Muscle layer of colon (tissue), 2 donors: ENCODE data around the gene ID2.

Source experiments
- H3K27ac ChIP-seq: one replicate; pipeline ENCODE4 v1.7.0; 2013; ENCODE audit warnings: low read depth, mild to moderate bottlenecking, low read length, moderate library complexity
- H3K27me3 ChIP-seq, 2 donors: one replicate each; pipeline ENCODE4 v1.7.0; 2013; ENCODE audit warnings: low read length in 2 of 2, mild to moderate bottlenecking in 2 of 2; ENCODE audit not compliant: insufficient read depth in 2 of 2, control insufficient read depth in 1 of 2
- H3K36me3 ChIP-seq: one replicate; pipeline ENCODE4 v1.7.0; 2013; ENCODE audit warnings: mild to moderate bottlenecking, low read length; ENCODE audit not compliant: insufficient read depth
- H3K4me1 ChIP-seq: one replicate; pipeline ENCODE4 v1.7.0; 2013; ENCODE audit warnings: mild to moderate bottlenecking, low read length; ENCODE audit not compliant: insufficient read depth
- H3K4me3 ChIP-seq, 2 donors: one replicate each; pipeline ENCODE4 v1.7.0; 2013; ENCODE audit warnings: low read length in 2 of 2, low read depth in 1 of 2, mild to moderate bottlenecking in 1 of 2, moderate library complexity in 1 of 2
- H3K9ac ChIP-seq: one replicate; pipeline ENCODE4 v1.7.0; 2013; ENCODE audit warnings: low read length
- H3K9me3 ChIP-seq: one replicate; pipeline ENCODE4 v1.7.0; 2013; ENCODE audit warnings: mild to moderate bottlenecking, low read length
- donor health status: abdominal sarcoma.
- donor health status: Adenocarcinoma of cecum.

Gene ID2

GRCh38 chr2:8682719-8683667 lies 1.1 kb downstream of the ID2 start:
- Histone ChIP-seq H3K36me3 (no peaks in the 10 kb centered on the region), H3K27me3 (no peaks in the 10 kb centered on the region), H3K9me3 (no peaks in the 10 kb centered on the region), H3K27ac (peak overlapping the region; percentile 85), H3K9ac (peak overlapping the region; percentile 86), H3K4me1 (peaks cover 14% of the 10 kb centered on the region), H3K4me3 (peak overlapping the region; percentile 91 to 98)

GRCh38 chr2:8684540-8684877 lies 2.7 kb downstream of the ID2 start:
- Histone ChIP-seq H3K27me3 (no peaks in the 10 kb centered on the region), H3K9me3 (no peaks in the 10 kb centered on the region), H3K36me3 (no peaks in the 10 kb centered on the region), H3K4me3 (peak overlapping the region; percentile 66 to 75), H3K4me1 (peaks cover 14% of the 10 kb centered on the region), H3K27ac (peak overlapping the region; percentile 94), H3K9ac (no peak overlapping the region)

- H3K9me3 ChIP-seq, result no peaks in the 10 kb centered on the region
- peak overlapping the region; percentile 94 for H3K27ac ChIP-seq
- H3K27me3 ChIP-seq, result no peaks in the 10 kb centered on the region
- H3K4me3 ChIP-seq, result peak overlapping the region; percentile 66 to 75
- no peaks in the 10 kb centered on the region for H3K36me3 ChIP-seq
- no peak overlapping the region for H3K9ac ChIP-seq
- peaks cover 14% of the 10 kb centered on the region for H3K4me1 ChIP-seq
Measured at GRCh38 chr2:8684878-8685696, 3.2 kb downstream of the ID2 start.

- no peak overlapping the region for H3K9ac ChIP-seq
- H3K9me3 ChIP-seq, result no peaks in the 10 kb centered on the region
- no peaks in the 10 kb centered on the region for H3K36me3 ChIP-seq
- H3K27ac ChIP-seq, result peak overlapping the region; percentile 94
- H3K4me3 ChIP-seq, result peak overlapping the region; percentile 66 to 75
- peaks cover 7% of the 10 kb centered on the region for H3K4me1 ChIP-seq
- H3K27me3 ChIP-seq, result no peaks in the 10 kb centered on the region
Measured at GRCh38 chr2:8685697-8686358, 4.0 kb downstream of the ID2 start.

- Histone ChIP-seq H3K9ac (no peak overlapping the region), H3K4me3 (no peak overlapping the region), H3K27me3 (no peaks in the 10 kb centered on the region), H3K9me3 (no peaks in the 10 kb centered on the region), H3K27ac (no peak overlapping the region), H3K36me3 (no peaks in the 10 kb centered on the region), H3K4me1 (no peaks in the 10 kb centered on the region)
Measured at GRCh38 chr2:8691859-8692437, 10.1 kb downstream of the ID2 start.

- Histone ChIP-seq H3K4me1 (no peaks in the 10 kb centered on the region), H3K27ac (no peak overlapping the region), H3K36me3 (no peaks in the 10 kb centered on the region), H3K9me3 (no peaks in the 10 kb centered on the region), H3K4me3 (peak overlapping the region in 1 of 2 donors; percentile 2), H3K9ac (no peak overlapping the region), H3K27me3 (no peaks in the 10 kb centered on the region)
Measured at GRCh38 chr2:8692783-8693156, 10.9 kb downstream of the ID2 start.

GRCh38 chr2:8693157-8693821 lies 11.4 kb downstream of the ID2 start:
- H3K4me3 ChIP-seq, result peak overlapping the region in 1 of 2 donors; percentile 2

GRCh38 chr2:8694737-8695136 lies 12.9 kb downstream of the ID2 start:
- Histone ChIP-seq H3K4me1 (no peaks in the 10 kb centered on the region), H3K27ac (no peak overlapping the region), H3K4me3 (no peak overlapping the region), H3K36me3 (no peaks in the 10 kb centered on the region), H3K9me3 (no peaks in the 10 kb centered on the region), H3K9ac (no peak overlapping the region), H3K27me3 (no peaks in the 10 kb centered on the region)

More at GRCh38 chr2:8693157-8693821, 11.4 kb downstream of the ID2 start:
- Histone ChIP-seq H3K27me3 (no peaks in the 10 kb centered on the region), H3K27ac (no peak overlapping the region), H3K36me3 (no peaks in the 10 kb centered on the region), H3K4me1 (no peaks in the 10 kb centered on the region), H3K9ac (no peak overlapping the region), H3K9me3 (no peaks in the 10 kb centered on the region)

GRCh38 chr2:8697190-8697589 lies 15.3 kb downstream of the ID2 start:
- H3K27me3 ChIP-seq, result no peaks in the 10 kb centered on the region
- H3K27ac ChIP-seq, result no peak overlapping the region
- H3K36me3 ChIP-seq, result no peaks in the 10 kb centered on the region
- no peak overlapping the region for H3K9ac ChIP-seq
- no peaks in the 10 kb centered on the region for H3K4me1 ChIP-seq
- no peaks in the 10 kb centered on the region for H3K9me3 ChIP-seq
- H3K4me3 ChIP-seq, result no peak overlapping the region

GRCh38 chr2:8699839-8700238 lies 18.0 kb downstream of the ID2 start:
- Histone ChIP-seq H3K27me3 (no peaks in the 10 kb centered on the region), H3K9ac (no peak overlapping the region), H3K27ac (no peak overlapping the region), H3K4me3 (no peak overlapping the region), H3K36me3 (no peaks in the 10 kb centered on the region), H3K9me3 (no peaks in the 10 kb centered on the region), H3K4me1 (no peaks in the 10 kb centered on the region)
